ENCODE measurements around the gene ASB3. TPM values are rescaled to one million over a fixed set of nuclear protein-coding genes. Genes with fewer than 3 reads are reported as not detected.
"Not testable (repeated sequence)": the region's sequence is repeated elsewhere in the genome, so short reads cannot be mapped to it uniquely, and the experiment has no call there.

Gene ASB3
- total and polyA plus RNA-seq, 9 of the 15 experiments (the other 6 are each of a cell fraction or from before 2014, with no cell fraction given): 13.6 to 35.3 (median 18.7) TPM

DNA sequence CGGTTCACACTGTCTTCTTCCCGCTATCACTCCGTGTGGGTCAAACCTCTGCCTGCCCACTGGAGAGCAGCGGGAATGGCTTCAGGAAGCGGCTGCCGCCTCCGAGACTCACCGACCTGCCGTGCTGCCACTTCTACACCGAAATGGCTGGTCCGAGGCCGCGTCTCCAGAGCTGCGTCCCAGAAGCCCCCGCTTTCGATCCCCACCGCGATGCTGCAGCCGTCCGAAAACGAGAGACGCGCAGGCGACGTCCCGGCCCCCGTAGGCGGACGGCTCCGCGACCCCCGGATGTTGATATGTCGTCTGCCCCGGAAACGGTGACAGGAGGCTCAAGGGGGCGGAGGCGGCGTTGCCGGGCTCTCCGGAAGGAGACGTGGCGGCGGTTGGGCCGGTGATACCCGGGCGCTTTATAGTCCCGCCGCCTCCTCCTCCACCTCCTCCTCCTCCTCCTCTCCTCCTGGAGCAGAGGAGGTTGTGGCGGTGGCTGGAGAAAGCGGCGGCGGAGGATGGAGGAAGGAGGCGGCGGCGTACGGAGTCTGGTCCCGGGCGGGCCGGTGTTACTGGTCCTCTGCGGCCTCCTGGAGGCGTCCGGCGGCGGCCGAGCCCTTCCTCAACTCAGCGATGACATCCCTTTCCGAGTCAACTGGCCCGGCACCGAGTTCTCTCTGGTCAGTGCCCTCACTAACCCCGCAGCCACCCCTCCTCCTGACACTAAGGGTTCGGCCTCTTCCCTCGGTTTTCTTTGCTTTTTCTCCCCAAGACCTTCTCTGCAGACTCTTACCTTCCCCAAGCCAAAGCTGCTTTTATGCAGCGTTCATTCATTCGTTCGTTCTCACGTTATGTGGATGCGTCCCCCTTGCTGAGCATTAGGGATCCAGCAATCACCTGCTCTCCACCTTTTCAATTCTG lies at the start of gene ASB3, which contains the start of gene ERLEC1 (continued):
- TF ChIP-seq ZNF224 (CRISPR knock-in tag; IDR thresholded peaks at IDR 0.05): no peak
- TF ChIP-seq RBM14 (IDR thresholded peaks at IDR 0.05; ENCODE audit: borderline replicate concordance, insufficient read depth, low read depth, low read length): no peak
- peak; percentile 81; the same call in 1 of the 2 replicates for TF ChIP-seq KAT7 (CRISPR knock-in tag; IDR thresholded peaks at IDR 0.05; ENCODE audit: borderline replicate concordance)

DNA sequence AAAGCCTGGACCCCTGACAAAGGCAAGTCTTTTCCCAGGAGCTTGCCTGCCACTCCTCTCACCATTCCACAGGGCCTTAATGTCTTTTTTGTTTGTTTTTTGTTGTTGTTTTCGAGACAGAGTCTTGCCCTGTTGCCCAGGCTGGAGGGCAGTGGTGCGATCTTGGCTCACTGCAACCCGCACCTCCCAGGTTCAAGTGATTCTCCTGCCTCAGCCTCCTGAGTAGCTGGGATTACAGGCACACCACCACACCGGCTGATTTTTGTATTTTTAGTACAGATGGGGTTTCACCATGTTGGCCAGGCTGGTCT lies 43.2 kb upstream of the ASB3 start:
- CTCF ChIA-PET (ENCODE audit: low intra/inter-chr PET ratio); H3K27ac ChIP-seq (ENCODE audit: extremely low read depth, low read depth, low read length); H3K4me2 ChIP-seq (ENCODE audit: insufficient read depth, low read length); H3K79me2 ChIP-seq (ENCODE audit: control insufficient read depth, insufficient read depth, low read length); H3K9ac ChIP-seq (ENCODE audit: insufficient read depth in 1 of 2, low read depth in 2 of 2, low read length in 2 of 2); H3K9me3 ChIP-seq (replicated peaks; ENCODE audit: control insufficient read depth, insufficient read depth, low read depth, low read length); H4K20me1 ChIP-seq (replicated peaks; ENCODE audit: control insufficient read depth, insufficient read depth, low read length); DNase-seq (ENCODE audit: extremely low read depth in 1 of 4, low spot score in 3 of 4); H3K4me3 ChIP-seq; FAIRE-seq; H3K27me3 ChIP-seq (ENCODE audit: control insufficient read depth in 2 of 2, insufficient read depth in 2 of 2, low read length in 2 of 2); BruUV-seq (replicated peaks); ATAC-seq; in situ Hi-C loops (cut with MboI); H3K4me1 ChIP-seq (replicated peaks in 1 of 2; ENCODE audit: control insufficient read depth in 2 of 2, insufficient read depth in 2 of 2, low read length in 2 of 2); H3K9me1 ChIP-seq (ENCODE audit: control insufficient read depth, insufficient read depth, low read length); H3K36me3 ChIP-seq (ENCODE audit: control insufficient read depth, insufficient read depth, low read length): not testable (repeated sequence)
- intact Hi-C loops (cut with micrococcal nuclease): loop anchor here (10.0 kb wide), 2 partner anchors 235 to 405 kb away; no protein-coding TSS in a partner anchor
- POLR2A ChIA-PET: interaction anchor here (0.5 kb wide), 1 partner anchor 19 kb away, joined by 3 read pairs; no protein-coding TSS in a partner anchor
- peak overlapping the region; percentile 38; the same call in 1 of the 2 replicates for H2AFZ ChIP-seq (ENCODE audit: low read depth, low read length)
- 44% methylated on average over 4 of the region's 4 CpGs for WGBS (ENCODE audit: insufficient coverage, low coverage, missing lambda C conversion rate)
